ENCODE data around the gene PDS5A. TPM values are rescaled to one million over a fixed set of nuclear protein-coding genes. Genes with fewer than 3 reads are reported as not detected.

PDS5A gene
- 57.0 and 78.6 TPM in 2 replicates for total RNA-seq

GRCh38 chr4:39977489-39978377 lies at the start of gene PDS5A:
TSS of gene PDS5A (minus strand) at chr4:39977911. CDS start at chr4:39976577, 1,334 bp downstream.

Small RNA genes within 50 kb of the gene (small RNA-seq; reads per million reads assigned to genes)
- gene RNA5SP159, result not detected

Other genes with a start within 250 kb of the PDS5A start
- 5.7 and 6.2 TPM in 2 replicates for gene N4BP2, start 78.9 kb upstream of the PDS5A start, total RNA-seq
- 0.20 TPM in 1 of 2 replicates, not detected in the other for gene RHOH, start 219.1 kb upstream of the PDS5A start, total RNA-seq

Data from subcutaneous preadipocyte (primary cell).